Liver (tissue), 3 donors: ENCODE measurements around the gene ACSS1.

ENCODE experiments used
- CTCF ChIP-seq: fragments of 150-350 bp; IDR thresholded peaks from 2 replicates; pipeline ENCODE4 v1.5.1; 2017; ENCODE audit warnings: improper control_type of control experiment, low read depth, low read length; ENCODE audit not compliant: missing input control
- EGR1 ChIP-seq, 2 donors: IDR thresholded peaks; 2 replicates each; pipeline ENCODE4 v1.6.1; 2016 to 2018; ENCODE audit warnings: antibody characterized with exemption in 2 of 2, low read depth in 2 of 2
- FOXA1 ChIP-seq: IDR thresholded peaks from 2 replicates; pipeline ENCODE4 v1.6.1; 2016; ENCODE audit warnings: antibody characterized with exemption
- HNF4A ChIP-seq, 2 donors: conservative IDR thresholded peaks; 2 replicates each; pipeline ENCODE4 v1.6.1; 2016; ENCODE audit warnings: antibody characterized with exemption in 2 of 2, mild to moderate bottlenecking in 2 of 2
- JUND ChIP-seq, 2 donors: IDR thresholded peaks; 2 replicates each; pipeline ENCODE4 v1.6.1; 2016; ENCODE audit warnings: antibody characterized with exemption in 2 of 2
- MAX ChIP-seq: IDR thresholded peaks from 2 replicates; pipeline ENCODE4 v1.6.1; 2016; ENCODE audit warnings: antibody characterized with exemption
- RAD21 ChIP-seq, 2 donors: IDR thresholded peaks; 2 replicates each; pipeline ENCODE4 v1.6.1; 2016; ENCODE audit warnings: antibody characterized with exemption in 2 of 2, mild to moderate bottlenecking in 2 of 2
- SP1 ChIP-seq: IDR thresholded peaks from 2 replicates; pipeline ENCODE4 v1.6.1; 2018; ENCODE audit warnings: antibody characterized with exemption, mild to moderate bottlenecking
- YY1 ChIP-seq: IDR thresholded peaks from 2 replicates; pipeline ENCODE4 v1.6.1; 2016; ENCODE audit warnings: antibody characterized with exemption, mild to moderate bottlenecking
- ZBTB33 ChIP-seq: IDR thresholded peaks from 2 replicates; pipeline ENCODE4 v1.6.1; 2016; ENCODE audit warnings: antibody characterized with exemption
- donor health status: healthy.
- donor health status: healthy.

- TF ChIP-seq SP1 (no peak), CTCF (no peak), EGR1 (IDR thresholded peaks at IDR 0.05; ENCODE audit: low read depth in 2 of 2) (no peak), JUND (IDR thresholded peaks at IDR 0.05) (no peak), FOXA1 (no peak), ZBTB33 (no peak), MAX (no peak), HNF4A (conservative IDR thresholded peaks at IDR 0.05) (no peak), YY1 (no peak), RAD21 (IDR thresholded peaks at IDR 0.05) (no peak)
These were observed 23.3 kb upstream of the ACSS1 start for GRCh38 chr20:25081065-25081729.
